GM18511 (cell line): Measurements from ENCODE around the gene ATP8A2.

Experiments used
- ATAC-seq: cut with Tn5 transposase; IDR thresholded peaks from one replicate; pipeline ENCODE4 v1.9.1; 2021; ENCODE audit warnings: mild to moderate bottlenecking, moderate library complexity; ENCODE audit not compliant: unreplicated experiment

Gene ATP8A2

DNA sequence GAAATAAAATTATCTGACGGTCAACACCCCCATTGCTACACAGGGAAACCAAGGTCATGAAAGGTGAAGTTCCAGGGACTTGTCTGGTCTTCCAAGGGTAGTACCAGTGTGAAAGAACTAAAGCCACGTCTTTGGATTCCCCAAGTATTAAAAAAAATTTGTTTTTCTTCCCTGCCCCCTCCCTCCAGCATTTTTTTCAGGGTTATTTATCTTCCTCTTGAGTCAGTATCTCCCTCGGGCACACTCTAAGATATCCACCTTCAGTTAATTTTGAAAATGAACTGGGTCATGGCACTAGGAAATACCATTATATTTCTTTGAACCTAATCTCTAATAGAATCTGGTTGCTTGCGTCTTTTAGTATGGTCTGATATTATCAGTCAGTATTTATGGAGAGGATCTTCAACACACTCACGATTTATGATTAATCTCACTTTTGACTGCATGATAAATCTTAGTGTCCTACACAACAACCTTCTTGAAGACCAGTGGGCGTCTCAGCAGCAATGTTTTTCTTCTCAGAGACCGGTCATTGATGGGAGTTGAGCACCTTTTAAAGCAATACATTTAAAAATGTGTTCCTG is 9.1 kb downstream of the ATP8A2 start:
- no peak for ATAC-seq

DNA sequence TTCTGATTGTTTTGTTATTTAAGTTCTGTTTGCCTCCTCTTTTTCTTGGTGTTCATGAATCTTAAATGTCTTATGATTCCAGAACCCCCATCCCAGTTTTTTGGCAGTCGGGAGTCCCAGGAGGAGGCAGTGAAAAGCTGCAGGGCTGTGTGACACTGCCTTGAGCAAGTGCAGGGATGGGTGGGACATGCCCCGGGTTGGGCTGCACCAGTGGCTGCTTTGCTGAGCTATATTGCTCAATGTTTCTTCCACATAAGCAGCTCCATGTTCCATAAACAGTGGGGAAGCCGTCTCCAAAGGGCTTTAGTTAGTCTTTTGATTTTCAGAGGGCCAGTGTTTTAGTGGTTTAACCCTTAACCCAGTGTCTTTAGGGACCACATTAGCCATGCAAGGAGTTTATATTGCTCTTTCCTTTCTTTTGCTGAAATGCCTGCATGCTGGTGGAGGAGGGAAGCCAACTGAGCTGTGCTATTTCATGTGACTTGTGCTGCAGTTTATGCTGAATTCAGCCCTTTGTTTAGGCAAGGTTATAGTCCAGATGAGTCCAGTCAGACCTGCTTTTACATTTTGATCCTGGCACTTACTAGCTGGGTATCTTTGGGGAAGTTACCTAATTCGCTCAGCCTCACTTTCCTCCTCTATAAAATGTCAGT is 13.1 kb downstream of the ATP8A2 start:
- no peak for ATAC-seq

- no peak for ATAC-seq
These were observed 20.2 kb downstream of the ATP8A2 start for GRCh38 chr13:25391932-25392331.

DNA sequence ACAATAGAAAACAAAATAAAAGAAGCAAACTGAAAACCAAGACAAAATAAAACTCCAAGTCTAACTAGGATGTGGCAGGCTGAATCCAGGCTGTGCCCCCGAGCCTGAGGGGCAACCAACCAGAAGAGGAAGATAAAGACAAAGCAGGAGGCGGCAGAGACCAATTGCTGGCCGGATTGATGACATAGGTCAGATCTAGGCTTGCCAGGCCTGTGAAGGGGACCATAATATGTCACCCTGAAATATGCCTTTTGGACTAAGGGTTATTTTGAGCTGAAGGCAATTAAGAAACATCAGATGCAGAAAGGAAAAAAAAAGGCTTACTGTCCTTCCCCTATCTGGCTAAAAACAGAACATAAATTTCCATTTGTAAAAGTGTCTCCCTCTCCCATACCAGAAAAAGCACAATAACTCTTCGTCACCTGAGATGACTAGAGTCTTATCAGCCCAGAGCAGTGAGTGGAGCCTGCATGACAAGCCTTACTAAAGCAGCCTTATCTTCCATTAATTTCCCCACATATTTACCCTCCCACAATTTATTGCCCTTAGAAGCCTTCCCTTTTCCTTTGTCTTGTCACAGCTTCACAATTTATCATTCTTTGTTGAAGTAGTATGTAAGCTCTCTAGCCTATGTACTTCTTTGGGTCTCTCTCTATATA is 22.8 kb downstream of the ATP8A2 start:
- ATAC-seq = no peak

GRCh38 chr13:25397763-25398162 is 26.0 kb downstream of the ATP8A2 start:
- ATAC-seq = no peak

GRCh38 chr13:25400925-25401324 is 29.2 kb downstream of the ATP8A2 start:
- no peak for ATAC-seq

DNA sequence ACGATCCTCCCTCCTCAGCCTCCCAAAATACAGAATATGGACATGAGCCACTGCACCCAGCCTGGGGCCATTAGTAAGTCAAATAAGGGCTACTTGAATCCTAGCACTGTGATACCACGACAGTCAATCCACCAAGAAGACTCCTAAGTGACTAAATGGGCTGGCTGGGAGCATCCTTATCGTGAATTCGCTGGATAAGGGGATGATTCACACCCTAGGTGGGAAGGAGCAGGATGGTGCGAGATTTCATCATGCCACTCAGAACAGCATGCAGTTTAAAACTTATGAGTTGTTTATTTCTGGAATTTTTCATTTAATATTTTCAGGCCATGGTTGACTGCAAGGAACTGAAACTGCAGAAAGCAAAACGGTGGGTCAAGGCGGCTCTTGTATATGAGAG is 30.2 kb downstream of the ATP8A2 start:
- ATAC-seq = no peak

DNA sequence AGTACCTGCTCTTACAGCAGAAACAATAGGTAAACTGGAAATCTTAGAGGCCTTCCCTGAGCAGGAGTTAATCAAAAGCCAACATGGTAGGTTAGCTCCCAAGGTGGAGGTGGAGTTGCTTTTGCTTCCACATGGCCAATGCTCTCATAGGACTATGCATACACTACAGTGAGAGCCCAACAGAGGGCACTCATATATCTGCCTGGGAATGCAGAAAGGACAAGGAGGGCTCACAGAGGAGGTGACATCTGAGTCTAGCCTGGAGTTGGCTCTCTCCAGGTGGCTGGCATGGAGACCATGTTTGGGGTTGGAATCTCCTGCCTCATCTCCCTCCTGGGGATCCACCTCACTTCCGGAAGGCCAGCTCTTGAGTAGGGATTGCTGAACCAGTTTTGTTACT is 34.6 kb downstream of the ATP8A2 start:
- no peak for ATAC-seq

- ATAC-seq = no peak
These were observed 38.2 kb downstream of the ATP8A2 start for GRCh38 chr13:25409938-25410337.

GRCh38 chr13:25415241-25415640 is 43.5 kb downstream of the ATP8A2 start:
- no peak for ATAC-seq

GRCh38 chr13:25417535-25417934 is 45.8 kb downstream of the ATP8A2 start:
- ATAC-seq = no peak

- ATAC-seq = no peak
These were observed 48.4 kb downstream of the ATP8A2 start for GRCh38 chr13:25420161-25420560.

DNA sequence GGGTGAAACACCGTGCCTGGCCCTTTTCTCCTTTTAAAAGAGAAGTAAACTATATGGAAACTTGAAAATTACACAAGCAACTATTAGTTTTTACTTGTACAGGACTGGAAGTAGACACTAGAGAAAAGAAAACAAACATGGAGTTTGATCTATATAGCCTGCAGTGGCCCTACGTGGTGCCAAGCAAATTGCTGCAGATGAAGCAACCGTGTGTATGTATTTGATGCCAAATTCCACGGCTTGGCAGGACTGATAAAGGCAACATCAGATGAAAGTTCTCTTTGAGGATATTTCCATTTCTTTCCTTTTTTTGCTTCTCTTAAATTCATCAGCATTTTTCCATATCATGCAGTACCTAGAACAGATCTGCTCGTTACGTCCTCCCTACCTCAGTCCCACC is 49.8 kb downstream of the ATP8A2 start:
- ATAC-seq = no peak

DNA sequence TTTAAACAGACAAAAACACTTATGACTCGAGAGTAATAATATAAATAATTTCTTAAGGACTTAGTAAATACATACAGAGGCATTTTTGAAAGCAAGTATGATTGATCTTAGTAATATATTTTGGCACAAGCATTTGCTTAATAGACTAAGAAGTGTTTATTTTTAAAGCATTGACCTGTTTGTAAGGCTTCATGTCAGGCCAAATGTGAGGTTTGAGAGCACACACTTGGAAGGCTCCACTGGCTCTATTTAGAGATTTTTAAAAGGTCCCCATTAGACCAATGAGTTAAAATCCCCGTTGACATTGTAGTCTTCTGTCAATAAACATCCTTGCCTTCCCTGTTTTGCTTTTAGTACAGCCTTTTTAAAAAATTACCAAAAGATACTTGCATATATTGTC is 50.4 kb downstream of the ATP8A2 start:
- ATAC-seq = no peak

- ATAC-seq = no peak
These were observed 52.1 kb downstream of the ATP8A2 start for GRCh38 chr13:25423831-25424230.

GRCh38 chr13:25429466-25429865 is 57.7 kb downstream of the ATP8A2 start:
- no peak for ATAC-seq

GRCh38 chr13:25432691-25433090 is 60.9 kb downstream of the ATP8A2 start:
- ATAC-seq = no peak

- ATAC-seq = no peak
These were observed 68.3 kb downstream of the ATP8A2 start for GRCh38 chr13:25440061-25440460.

GRCh38 chr13:25446261-25446660 is 74.5 kb downstream of the ATP8A2 start:
- no peak for ATAC-seq

GRCh38 chr13:25447396-25447795 is 75.6 kb downstream of the ATP8A2 start:
- ATAC-seq = no peak

DNA sequence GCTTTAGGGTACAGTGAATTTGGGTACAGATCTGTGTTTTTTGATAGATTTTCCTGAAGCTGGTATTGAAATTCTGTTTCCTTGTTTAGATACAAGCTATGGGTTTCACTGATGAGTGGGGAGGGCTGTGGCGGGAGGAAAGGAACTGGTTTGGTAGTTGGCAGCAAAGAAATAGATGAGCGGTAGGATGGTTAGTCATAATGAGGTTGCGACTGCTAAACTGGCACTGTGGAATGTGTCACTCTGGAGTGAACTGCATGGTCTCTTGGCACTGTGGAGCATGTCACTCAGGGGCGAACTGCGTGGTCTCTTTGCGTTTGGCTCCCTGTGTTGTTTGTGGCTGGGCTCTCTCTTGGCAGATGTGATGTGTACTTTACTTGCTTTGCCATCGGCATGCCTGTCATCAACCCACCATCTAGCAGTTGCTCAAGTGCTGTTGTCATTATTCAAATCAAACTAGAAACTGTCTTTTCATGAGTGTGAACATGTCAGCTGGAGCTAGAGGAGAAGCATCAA is 82.1 kb downstream of the ATP8A2 start:
- no peak for ATAC-seq

DNA sequence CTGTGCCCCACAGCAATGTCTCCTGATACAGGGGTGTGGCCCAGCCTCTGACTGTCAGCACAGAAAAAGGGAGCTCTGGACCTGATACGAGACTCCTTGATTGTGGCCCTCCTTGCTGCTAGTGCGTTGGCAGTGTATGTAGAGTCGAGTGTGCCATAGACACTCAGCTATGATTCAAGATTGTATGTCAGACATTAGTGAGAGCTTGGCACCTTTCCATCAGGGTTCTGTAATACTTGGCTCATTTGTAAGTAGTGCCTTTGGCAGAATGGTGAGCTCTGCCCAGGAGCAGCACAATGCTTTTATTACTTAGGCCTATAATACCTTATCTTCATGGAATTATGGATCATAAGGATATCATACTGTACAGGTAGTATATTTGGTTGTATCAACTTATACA is 83.4 kb downstream of the ATP8A2 start:
- no peak for ATAC-seq
